Epithelial cell of esophagus (primary cell): ENCODE results near the gene OCA2.
"Not testable (repeated sequence)": the region's sequence is repeated elsewhere in the genome, so short reads cannot be mapped to it uniquely, and the experiment has no call there.

ENCODE experiments used
- DNase-seq: peaks from one replicate; pipeline ENCODE4 v3.0.0; 2010; ENCODE audit warnings: low read depth
- H3K4me3 ChIP-seq: 2 replicates; pipeline ENCODE4 v1.5.1; 2011; ENCODE audit warnings: mild to moderate bottlenecking, low read length, control low read depth
- CTCF ChIP-seq: IDR thresholded peaks from 2 replicates; pipeline ENCODE4 v1.5.1; 2011; ENCODE audit warnings: low read depth, mild to moderate bottlenecking, low read length, control low read depth, inconsistent platforms; ENCODE audit not compliant: insufficient read depth; ENCODE audit errors: missing control alignments

OCA2 gene

GRCh38 chr15:27770086-27770607, 329.0 kb downstream of the OCA2 start:
- no peak for DNase-seq
- no peak for TF ChIP-seq CTCF
- no peak overlapping the region for H3K4me3 ChIP-seq

DNA sequence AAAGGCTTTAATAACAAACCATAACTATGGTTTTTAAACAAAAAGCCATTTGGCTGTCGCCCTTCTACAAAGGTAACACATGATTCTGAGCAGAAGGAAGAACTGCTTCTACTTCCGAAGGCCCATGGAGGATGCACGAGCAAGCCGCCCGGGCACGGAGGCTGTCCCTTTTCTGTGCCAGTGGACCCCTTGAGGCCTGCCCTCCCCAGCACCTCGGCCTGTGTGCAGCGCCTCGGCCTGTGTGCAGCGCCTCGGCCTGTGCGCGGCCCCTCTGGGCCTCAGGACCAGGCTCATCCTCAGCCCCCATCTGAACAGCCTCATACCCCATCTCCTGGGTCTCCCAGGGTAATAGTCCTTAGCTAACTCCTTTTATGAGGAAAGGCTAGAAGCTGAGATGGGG, 329.5 kb downstream of the OCA2 start:
- no peak for DNase-seq
- no peak overlapping the region for H3K4me3 ChIP-seq
- TF ChIP-seq CTCF, result no peak

- no peak for DNase-seq
- no peak for TF ChIP-seq CTCF
- no peak overlapping the region for H3K4me3 ChIP-seq
Observed at GRCh38 chr15:27768732-27769475, 330.2 kb downstream of the OCA2 start.

- H3K4me3 ChIP-seq, result no peak overlapping the region
- DNase-seq, result no peak
- no peak for TF ChIP-seq CTCF
Observed at GRCh38 chr15:27767918-27768640, 331.0 kb downstream of the OCA2 start.

DNA sequence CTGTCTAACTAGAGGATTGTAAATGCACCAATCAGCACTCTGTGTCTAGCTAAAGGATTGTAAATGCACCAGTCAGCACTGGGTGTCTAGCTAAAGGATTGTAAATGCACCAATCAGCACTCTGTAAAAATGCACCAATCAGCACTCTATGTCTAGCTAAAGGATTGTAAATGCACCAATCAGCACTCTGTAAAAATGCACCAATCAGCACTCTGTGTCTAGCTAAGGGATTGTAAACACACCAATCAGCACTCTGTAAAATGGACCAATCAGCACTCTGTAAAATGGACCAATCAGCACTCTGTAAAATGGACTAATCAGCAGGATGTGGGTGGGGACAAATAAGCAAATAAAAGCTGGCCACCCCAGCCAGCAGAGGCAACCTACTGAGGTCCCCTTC, 331.7 kb downstream of the OCA2 start:
- DNase-seq, result not testable (repeated sequence)

GRCh38 chr15:27764339-27764738, 334.8 kb downstream of the OCA2 start:
- H3K4me3 ChIP-seq, result no peak overlapping the region
- no peak for DNase-seq
- no peak for TF ChIP-seq CTCF

More for the DNA sequence above, 331.7 kb downstream of the OCA2 start:
- H3K4me3 ChIP-seq, result not testable (repeated sequence)

- no peak for DNase-seq
- no peak overlapping the region for H3K4me3 ChIP-seq
- no peak for TF ChIP-seq CTCF
Observed at GRCh38 chr15:27763514-27763913, 335.6 kb downstream of the OCA2 start.
